Pancreas (tissue), 10 donors: ENCODE measurements around the gene RARB. TPM values are rescaled to one million over a fixed set of nuclear protein-coding genes. Genes with fewer than 3 reads are reported as not detected.

Experiments used
- ATAC-seq, 4 donors: fragments of 200-7000 bp; cut with Tn5 transposase; one replicate each; pipeline versions ENCODE4 v1.8.0 to v1.9.1; 2020; ENCODE audit warnings: mild to moderate bottlenecking in 4 of 4, moderate library complexity in 4 of 4
- DNase-seq, 6 donors: peaks; one replicate each; pipeline ENCODE4 v3.0.0-alpha.2; 2020
- FAIRE-seq: peaks from 2 replicates; lab custom pipeline; 2012; peaks lifted over from hg19 to GRCh38; lab: Jason Lieb, UNC
- H3K27ac ChIP-seq, 4 donors: fragments of 200-600 bp; sonication (generic); 1 replicate in 3 of 4; 2 replicates in 1 of 4; pipeline versions ENCODE4 v1.5.0 to v1.8.0; 2020
- H3K27me3 ChIP-seq, 4 donors: fragments of 200-600 bp; one replicate each; pipeline ENCODE4 v1.8.0; 2021
- H3K36me3 ChIP-seq, 3 donors: fragments of 200-600 bp; sonication (generic) in 1 of 3; one replicate each; pipeline versions ENCODE4 v1.5.0 to v1.8.0; 2020 to 2021
- H3K4me1 ChIP-seq, 3 donors: fragments of 200-600 bp; one replicate each; pipeline ENCODE4 v1.8.0; 2021
- H3K4me3 ChIP-seq, 4 donors: fragments of 200-600 bp; sonication (generic) in 2 of 4; one replicate each; pipeline versions ENCODE4 v1.5.0 to v1.8.0; 2020 to 2021
- H3K9me3 ChIP-seq, 4 donors: fragments of 200-600 bp; one replicate each; pipeline ENCODE4 v1.8.0; 2021
- CTCF ChIP-seq, 4 donors: fragments of 200-600 bp; sonication (generic) in 3 of 4; IDR thresholded peaks; one replicate each; pipeline versions ENCODE4 v1.5.0 to v1.8.0; 2021; ENCODE audit warnings: antibody characterized with exemption in 4 of 4
- WGBS, 2 donors: extraction: QIAGEN DNeasy Blood & Tissue Kit; methylation state at CpG; one replicate each; pipeline ENCODE4 v1.1.7; 2013; 5-methylcytosine and 5-hydroxymethylcytosine counted together
- intact Hi-C, 3 donors: fragments of 100-400 bp; cut with DNase I; formaldehyde crosslinking; loops; one replicate each; pipeline versions ENCODE4 v1.11.1 to v1.14.2; 2022
- polyA plus RNA-seq, 2 donors: library from polyadenylated mRNA; stranded (reverse); fragments of 200-250 nt; gene quantifications; one replicate each; pipeline ENCODE4 v1.2.3, GENCODE V29; 2013
- total RNA-seq, 6 donors: library from RNA; stranded (reverse); fragmentation: NEBNext Ultra II Directional in 4 of 6; extraction: Animal tissue kit (Norgen Biotek cat#: 25700) in 4 of 6; gene quantifications; one replicate each; pipeline versions ENCODE4 v1.2.1 to v1.2.4, GENCODE V29; 2021 to 2023
- donor health status: healthy with polysubstance abuse.
- donor health status: DM: no; HTN: no; CAD: no; lungs with moderate emphysema.
- donor health status: DM: no; HTN: no; CAD: no.
- donor health status: control.
- donor health status: control.
- donor health status: Bipolar disorder and iron deficiency.
- donor health status: DM: yes; HTN: yes; CAD: no.
- donor health status: DM: no; HTN: no; CAD: no.
- donor health status: DM: no; HTN: no; CAD: no.
- donor health status: DM: yes; HTN: yes; CAD: no.

RARB gene
- total and polyA plus RNA-seq, 8 donors, result 0.49 to 3.3 (median 0.75) TPM

- Histone ChIP-seq H3K27ac (no peak overlapping the region), H3K4me1 (no peaks in the 10 kb centered on the region), H3K36me3 (no peaks in the 10 kb centered on the region), H3K27me3 (no peaks in the 10 kb centered on the region), H3K4me3 (no peak overlapping the region), H3K9me3 (no peaks in the 10 kb centered on the region)
- ATAC-seq, result no peak
- WGBS, 2 donors, result 36 to 41% methylated on average over 2 of the region's 2 CpGs
- TF ChIP-seq CTCF (IDR thresholded peaks at IDR 0.05), result no peak
- FAIRE-seq, result no peak
- intact Hi-C loops, result no loop called here
- DNase-seq, result no peak
These were observed 105.3 kb downstream of the RARB start for GRCh38 chr3:25533399-25533798.

GRCh38 chr3:25534007-25534406 is 105.9 kb downstream of the RARB start:
- no peaks in the 10 kb centered on the region for H3K4me1 ChIP-seq
- peak in 3 of 4 donors; percentile 18 to 71 (median 22) for ATAC-seq
- no peak overlapping the region for H3K4me3 ChIP-seq
- WGBS, 2 donors, result 33 to 34% methylated on average over 1 of the region's 1 CpG
- FAIRE-seq, result no peak
- no peak for TF ChIP-seq CTCF (IDR thresholded peaks at IDR 0.05)
- H3K9me3 ChIP-seq, result no peaks in the 10 kb centered on the region
- no peaks in the 10 kb centered on the region for H3K27me3 ChIP-seq
- DNase-seq, result no peak
- no peak overlapping the region for H3K27ac ChIP-seq
- H3K36me3 ChIP-seq, result no peaks in the 10 kb centered on the region
- intact Hi-C loops, result no loop called here

- no peak for FAIRE-seq
- Histone ChIP-seq H3K9me3 (no peaks in the 10 kb centered on the region), H3K36me3 (no peaks in the 10 kb centered on the region), H3K27me3 (no peaks in the 10 kb centered on the region), H3K4me1 (no peaks in the 10 kb centered on the region), H3K4me3 (no peak overlapping the region), H3K27ac (no peak overlapping the region)
- DNase-seq, result no peak
- intact Hi-C loops, result no loop called here
- 68 to 78% methylated on average over 7 of the region's 7 CpGs for WGBS, 2 donors
- TF ChIP-seq CTCF (IDR thresholded peaks at IDR 0.05), result no peak
- peak in 1 of 4 donors; percentile 30 for ATAC-seq
These were observed 108.7 kb downstream of the RARB start for GRCh38 chr3:25536521-25537391.

- Histone ChIP-seq H3K36me3 (no peaks in the 10 kb centered on the region), H3K27ac (no peak overlapping the region), H3K4me1 (no peaks in the 10 kb centered on the region), H3K9me3 (no peaks in the 10 kb centered on the region), H3K4me3 (no peak overlapping the region), H3K27me3 (no peaks in the 10 kb centered on the region)
- ATAC-seq (no peak), FAIRE-seq (no peak), DNase-seq (no peak)
- no peak for TF ChIP-seq CTCF (IDR thresholded peaks at IDR 0.05)
- intact Hi-C loops, result no loop called here
- 81 to 96% methylated on average over 3 of the region's 3 CpGs for WGBS, 2 donors
These were observed 109.5 kb downstream of the RARB start for GRCh38 chr3:25537516-25537915.

- Histone ChIP-seq H3K4me1 (no peaks in the 10 kb centered on the region), H3K27me3 (no peaks in the 10 kb centered on the region), H3K36me3 (no peaks in the 10 kb centered on the region), H3K4me3 (no peak overlapping the region), H3K27ac (no peak overlapping the region), H3K9me3 (no peaks in the 10 kb centered on the region)
- 62 to 79% methylated on average over 5 of the region's 5 CpGs for WGBS, 2 donors
- no peak for ATAC-seq
- intact Hi-C loops, result no loop called here
- DNase-seq, result no peak
- TF ChIP-seq CTCF (IDR thresholded peaks at IDR 0.05), result no peak
- no peak for FAIRE-seq
These were observed 112.2 kb downstream of the RARB start for GRCh38 chr3:25540273-25540672.
